Fibroblast of skin of scalp (primary cell): ENCODE results near the gene SLC35A3.
"Not testable (repeated sequence)": the region's sequence is repeated elsewhere in the genome, so short reads cannot be mapped to it uniquely, and the experiment has no call there.

Source experiments
- DNase-seq: peaks from one replicate; pipeline ENCODE4 v3.0.0-alpha.2; 2013

The SLC35A3 gene

DNA sequence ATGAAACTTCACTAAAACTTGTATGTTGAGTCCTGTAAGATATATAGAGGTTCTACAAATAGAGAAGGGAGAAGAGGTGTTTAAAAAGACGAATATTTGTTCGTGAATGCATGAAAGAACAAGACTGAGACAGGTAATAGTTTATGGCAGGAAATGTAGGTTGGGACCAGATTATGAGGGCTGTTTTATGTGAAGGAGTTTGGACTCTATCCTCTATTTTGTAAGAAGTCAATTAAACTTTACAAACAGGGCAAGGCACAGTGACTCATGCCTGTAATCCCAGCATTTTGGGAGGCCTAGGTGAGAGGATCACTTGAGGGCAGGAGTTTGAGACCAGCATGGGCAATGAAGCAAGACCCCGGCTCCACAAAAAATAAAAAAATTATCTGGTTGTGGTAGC lies 5.7 kb downstream of the SLC35A3 start:
- no peak for DNase-seq

DNA sequence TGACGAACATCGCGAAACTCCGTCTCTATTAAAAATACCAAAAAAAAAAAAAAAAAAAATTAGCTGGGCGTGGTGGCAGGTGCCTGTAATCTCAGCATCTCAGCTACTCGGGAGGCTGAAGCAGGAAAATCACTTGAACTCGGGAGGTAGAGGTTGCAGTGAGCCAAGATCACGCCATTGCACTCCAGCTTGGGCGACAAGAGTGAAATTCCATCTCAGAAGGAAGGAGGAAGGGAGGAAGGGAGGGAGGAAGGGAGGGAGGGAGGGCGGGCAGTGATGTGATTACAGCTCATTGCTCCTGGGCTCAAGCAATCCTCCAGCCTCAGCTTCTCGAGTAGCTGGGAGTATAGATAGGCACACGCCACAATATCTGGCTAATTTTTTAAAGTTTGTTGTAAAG lies 7.5 kb downstream of the SLC35A3 start:
- not testable (repeated sequence) for DNase-seq

DNA sequence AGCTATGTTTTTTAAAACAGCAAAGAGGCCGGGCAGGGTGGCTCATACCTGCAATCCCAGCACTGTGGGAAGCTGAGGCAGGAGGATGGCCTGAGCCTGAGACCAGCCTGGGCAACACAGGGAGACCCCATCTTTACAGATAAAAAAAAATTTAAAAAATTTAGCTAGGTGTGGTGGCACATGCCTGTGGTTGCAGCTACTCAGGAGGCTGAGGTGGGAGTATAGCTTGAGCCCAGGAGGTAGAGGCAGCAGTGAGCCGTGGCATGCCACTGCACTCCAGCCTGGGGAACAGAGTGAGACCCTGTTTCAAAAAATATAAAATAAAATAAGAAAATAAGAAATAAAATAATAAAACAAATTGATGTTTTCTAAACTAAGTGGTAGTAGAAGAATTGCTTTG lies 8.4 kb downstream of the SLC35A3 start:
- DNase-seq, result no peak

DNA sequence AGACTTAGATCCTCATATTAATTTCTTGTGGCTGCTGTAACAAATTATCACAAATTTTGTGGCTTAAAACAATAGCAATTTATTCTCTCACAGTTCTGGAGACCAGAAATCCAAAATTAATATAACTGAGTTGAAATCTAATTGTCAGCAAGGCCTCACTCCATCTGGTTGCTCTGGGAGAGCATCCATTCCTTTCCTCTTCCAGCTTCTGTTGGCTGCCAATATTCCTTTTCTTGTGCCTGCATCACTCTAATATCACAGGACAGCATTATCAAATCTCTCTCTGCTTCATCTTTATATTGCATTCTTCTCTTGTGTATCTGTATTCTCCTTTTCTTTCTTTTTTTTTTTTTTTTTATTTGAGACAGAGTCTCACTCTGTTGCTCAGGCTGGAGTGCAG lies 9.3 kb downstream of the SLC35A3 start:
- no peak for DNase-seq

DNA sequence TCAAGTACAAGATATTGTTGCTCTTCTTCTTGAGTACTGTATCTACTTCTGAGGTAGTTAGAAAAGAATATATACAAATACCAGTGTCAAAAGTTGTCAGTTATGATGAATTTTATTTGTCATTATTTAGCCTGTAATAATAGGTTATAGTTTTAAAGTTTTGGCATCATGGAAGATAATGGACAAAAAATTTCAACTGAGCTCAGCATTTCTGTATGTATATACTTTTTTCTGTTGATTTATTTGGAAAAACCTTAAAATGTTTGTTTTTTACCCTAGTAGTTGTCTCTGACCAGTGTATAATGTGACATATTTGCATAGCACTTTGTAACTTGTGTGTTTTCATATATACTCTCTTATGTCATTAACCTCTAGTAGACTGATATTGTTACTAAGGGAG lies 11.1 kb downstream of the SLC35A3 start:
- no peak for DNase-seq

DNA sequence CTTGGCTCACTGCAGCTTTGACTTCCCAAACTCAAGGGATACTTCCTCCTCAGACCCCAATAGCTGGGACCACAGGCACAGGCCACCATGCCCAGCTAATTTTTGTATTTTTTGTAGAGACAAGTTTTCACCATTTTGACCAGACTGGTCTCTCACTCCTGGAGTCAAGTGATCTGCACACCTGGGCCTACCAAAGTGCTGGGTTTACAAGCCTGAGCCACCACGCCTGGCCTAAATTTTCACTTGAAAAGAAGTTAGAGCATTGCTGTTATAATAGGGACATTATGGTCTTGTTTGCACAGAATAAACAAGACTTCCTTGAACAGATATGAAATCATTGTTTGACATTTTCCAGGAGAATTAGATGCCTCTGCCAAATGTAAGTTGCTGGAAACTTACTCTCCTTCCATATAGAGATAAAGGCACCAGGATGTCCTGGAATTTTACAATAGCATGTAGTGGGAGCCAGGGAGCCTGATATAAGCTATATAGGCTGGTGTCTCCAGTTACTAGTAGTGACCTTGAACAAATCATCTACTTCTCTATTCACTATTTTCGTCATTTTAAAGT lies 16.9 kb downstream of the SLC35A3 start:
- no peak for DNase-seq

DNA sequence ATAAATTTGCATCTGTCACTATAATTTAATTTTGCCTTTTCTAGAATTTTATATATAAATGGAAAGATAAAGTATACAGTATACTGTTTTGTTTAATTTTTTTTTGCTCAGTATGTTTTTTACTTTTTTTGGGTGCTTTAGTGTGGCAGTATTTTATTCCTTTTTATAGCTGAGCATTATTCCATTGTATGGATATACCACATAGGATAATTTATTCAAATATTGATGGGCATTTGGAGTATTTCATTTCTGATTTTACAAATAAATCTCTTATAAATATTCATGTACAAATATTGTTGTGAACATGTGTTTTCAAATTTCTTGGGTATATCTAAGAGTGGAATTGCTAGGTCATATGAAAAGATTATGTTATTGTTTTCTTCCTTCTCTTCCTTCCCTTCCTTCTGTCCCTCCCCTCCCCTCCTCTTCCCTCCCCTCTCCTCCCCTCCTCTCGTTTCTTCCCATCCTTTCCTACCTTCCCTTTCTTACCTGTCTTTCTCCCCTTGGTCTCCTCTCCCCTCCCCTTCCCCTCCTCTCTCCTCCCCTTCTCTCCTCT lies 18.5 kb downstream of the SLC35A3 start:
- no peak for DNase-seq

GRCh38 chr1:99992044-99992722 lies 22.4 kb downstream of the SLC35A3 start:
- peak; percentile 9 for DNase-seq

DNA sequence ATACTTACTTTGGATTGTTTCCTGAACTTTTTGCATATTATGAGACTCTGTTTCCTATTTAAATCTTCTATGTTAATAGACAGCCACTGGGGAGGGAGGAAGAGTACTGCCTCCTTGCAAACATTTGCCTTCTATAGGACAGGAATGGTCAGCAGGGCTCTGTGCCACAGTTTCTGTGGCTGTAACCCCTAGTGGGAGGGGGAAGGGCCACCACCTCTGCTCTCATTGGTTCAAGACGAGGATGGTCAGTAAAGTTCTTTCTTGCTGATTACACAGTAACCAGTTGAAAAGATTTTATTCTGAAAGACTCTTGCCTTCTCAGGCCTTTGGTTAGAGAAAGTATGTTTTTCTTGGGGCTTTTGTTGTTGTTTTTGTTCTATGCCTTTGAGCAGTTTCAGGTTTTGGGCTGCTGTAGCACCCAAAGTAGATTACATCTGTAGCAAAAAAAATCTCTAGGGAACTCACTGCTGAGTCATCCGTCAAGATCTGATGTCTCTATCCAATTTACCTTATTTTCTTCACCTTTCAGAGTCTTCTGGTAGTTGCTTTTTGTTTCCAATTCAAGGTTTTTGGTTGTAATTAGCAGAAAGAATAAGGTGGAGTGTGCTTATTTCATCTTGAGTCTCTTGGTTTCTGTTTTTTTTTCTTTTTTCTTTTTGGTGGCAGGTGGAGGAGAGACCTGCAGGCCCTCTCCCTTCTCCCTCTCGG lies 23.1 kb downstream of the SLC35A3 start:
- no peak for DNase-seq

DNA sequence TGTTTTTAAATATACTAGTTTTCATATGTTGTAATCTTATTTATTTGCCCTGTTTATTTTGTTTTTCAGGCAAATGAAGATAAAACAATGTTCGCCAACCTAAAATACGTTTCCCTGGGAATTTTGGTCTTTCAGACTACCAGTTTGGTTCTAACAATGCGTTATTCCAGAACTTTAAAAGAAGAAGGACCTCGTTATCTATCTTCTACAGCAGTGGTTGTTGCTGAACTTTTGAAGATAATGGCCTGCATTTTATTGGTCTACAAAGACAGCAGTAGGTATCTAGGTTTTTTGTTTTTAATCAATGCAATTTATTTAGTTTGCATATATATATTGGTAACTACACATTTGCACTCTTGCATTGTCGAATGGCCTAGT lies 23.7 kb downstream of the SLC35A3 start:
- DNase-seq, result no peak

DNA sequence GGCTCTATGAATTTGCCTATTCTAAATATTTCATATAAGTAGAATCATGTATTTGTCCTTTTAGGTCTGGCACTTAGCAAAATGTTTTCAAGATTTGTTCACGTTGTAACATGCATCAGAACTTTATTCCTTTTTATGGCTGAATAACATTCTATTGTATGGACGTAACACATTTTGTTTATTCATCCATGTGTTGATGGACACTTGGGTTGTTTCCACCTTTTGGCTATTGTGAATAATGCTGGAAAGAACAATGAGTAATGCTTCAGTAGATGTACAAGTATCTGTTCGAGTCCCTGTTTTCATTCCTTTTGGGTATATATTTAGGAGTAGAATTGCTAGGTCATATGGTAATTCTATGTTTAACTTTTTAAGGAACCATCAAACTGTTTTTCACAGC lies 24.7 kb downstream of the SLC35A3 start:
- DNase-seq, result no peak

- DNase-seq, result no peak
These were observed 27.2 kb downstream of the SLC35A3 start for GRCh38 chr1:99996951-99997350.

- no peak for DNase-seq
These were observed 31.7 kb downstream of the SLC35A3 start for GRCh38 chr1:100001462-100001861.

DNA sequence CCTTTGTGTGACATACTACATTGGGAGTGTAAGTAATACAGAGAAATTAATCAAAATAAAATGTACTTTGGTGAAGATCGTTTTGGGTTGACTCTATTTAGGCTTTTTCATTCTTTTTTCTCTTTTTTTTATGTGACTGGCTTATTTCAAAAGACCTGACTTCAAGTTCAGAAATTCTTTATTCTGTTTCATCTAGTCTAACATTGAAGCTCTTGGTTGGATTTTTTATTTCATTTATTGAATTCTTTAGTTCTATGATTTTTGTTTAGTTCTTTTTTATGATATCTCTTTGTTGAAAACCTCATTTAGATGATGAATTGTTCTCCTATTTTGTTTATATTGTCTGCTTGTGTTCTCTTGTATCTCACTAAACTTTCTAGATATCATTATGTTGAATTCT lies 35.6 kb downstream of the SLC35A3 start:
- DNase-seq, result no peak

- DNase-seq, result no peak
These were observed 36.9 kb downstream of the SLC35A3 start for GRCh38 chr1:100006688-100007087.

DNA sequence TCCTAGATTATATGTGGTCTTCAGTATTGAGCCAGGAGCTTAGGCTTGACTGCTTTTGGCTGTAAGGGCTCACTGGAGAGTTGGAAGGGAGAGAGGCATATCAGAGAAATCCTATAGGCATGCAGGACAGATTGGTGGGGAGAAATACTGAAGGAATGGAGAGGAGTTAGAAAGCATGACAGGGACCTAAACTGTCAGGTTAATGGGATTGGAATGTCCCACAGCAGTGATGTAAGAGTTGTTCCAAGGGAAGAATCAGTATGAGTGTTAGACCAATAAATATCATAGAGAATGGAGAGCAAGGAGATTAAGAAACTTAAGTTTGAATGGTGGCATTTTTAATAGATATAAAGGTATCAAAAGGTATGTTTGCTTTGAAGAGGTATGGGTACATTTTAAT lies 39.7 kb downstream of the SLC35A3 start:
- peak; percentile 59 for DNase-seq

- no peak for DNase-seq
These were observed 41.0 kb downstream of the SLC35A3 start for GRCh38 chr1:100010804-100011203.

- DNase-seq, result no peak
These were observed 49.4 kb downstream of the SLC35A3 start for GRCh38 chr1:100019220-100019619.

- DNase-seq, result no peak
These were observed 53.7 kb downstream of the SLC35A3 start for GRCh38 chr1:100023482-100023881.

DNA sequence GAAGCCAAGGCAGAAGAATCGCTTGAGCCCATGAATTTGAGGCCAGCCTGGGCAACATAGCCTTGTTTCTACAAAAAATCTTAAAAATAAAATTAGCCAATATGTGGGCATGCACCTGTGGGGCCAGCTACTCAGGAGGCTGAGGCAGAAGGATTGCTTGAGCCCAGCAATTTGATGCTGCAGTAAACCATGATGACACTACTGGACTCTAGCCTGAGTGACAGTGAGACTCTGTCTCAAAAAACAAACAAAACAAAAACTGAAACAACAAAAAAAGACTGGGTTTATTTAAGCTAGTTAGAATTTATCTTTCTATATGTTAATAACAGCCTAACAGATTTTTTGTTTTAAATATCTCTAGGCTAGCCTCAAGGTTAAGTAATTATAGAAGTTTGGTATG lies 57.4 kb downstream of the SLC35A3 start:
- DNase-seq, result no peak

DNA sequence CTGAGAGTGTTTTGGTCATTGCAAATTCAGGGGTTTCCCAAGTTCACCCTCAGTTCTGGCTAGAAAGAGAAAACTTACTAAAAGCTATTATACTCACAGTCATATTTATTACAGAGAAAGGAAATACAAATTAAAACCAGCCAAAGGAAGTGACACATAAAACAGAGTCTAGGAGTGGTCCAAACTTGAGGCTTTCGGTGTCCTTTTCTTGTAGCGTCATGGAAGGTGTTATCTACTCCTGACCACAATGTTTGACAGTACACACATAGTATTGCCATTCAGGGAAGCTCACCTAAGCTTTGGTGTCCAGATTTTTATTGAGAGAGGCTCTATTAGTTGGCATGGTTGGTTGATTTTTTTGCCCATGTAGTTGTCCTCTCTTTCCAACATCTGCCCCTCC lies 59.0 kb downstream of the SLC35A3 start:
- no peak for DNase-seq

GRCh38 chr1:100034470-100034869 lies 64.7 kb downstream of the SLC35A3 start:
- DNase-seq, result peak; percentile 5

DNA sequence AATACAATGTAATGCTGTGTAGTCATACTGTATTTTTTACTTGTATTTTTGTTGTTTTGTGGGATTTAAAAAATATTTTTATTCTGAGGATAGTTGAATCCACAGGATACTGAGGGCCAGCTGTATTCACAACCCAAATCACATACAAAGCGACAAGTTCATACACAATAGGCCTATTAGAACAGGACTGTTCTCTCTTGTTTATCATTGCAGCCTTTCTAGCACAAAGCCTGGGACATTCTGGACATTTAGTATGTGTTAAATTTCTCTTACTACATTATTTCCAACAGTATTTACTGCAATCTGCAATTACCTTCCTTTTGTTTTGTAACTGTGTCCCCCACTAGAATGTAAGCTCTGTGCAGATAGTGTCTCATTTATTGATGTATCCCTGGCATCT lies 65.4 kb downstream of the SLC35A3 start:
- no peak for DNase-seq
